HepG2 (cell line): ENCODE data around the gene TLR5. TPM values are rescaled to one million over a fixed set of nuclear protein-coding genes. Genes with fewer than 3 reads are reported as not detected.

Source experiments
- CAMTA2 ChIP-seq: sonication (generic); formaldehyde crosslinking; IDR thresholded peaks from 2 replicates; pipeline ENCODE4 v1.4.0; 2020; ENCODE audit warnings: mild to moderate bottlenecking, missing genetic modification reagents, borderline replicate concordance
- MAZ ChIP-seq, 2 experiments: sonication (generic) in 1 of 2; formaldehyde crosslinking in 1 of 2; IDR thresholded peaks; 2 replicates each; pipeline versions ENCODE4 v1.5.0 to v1.6.1; 2012 to 2020; ENCODE audit warnings: low read depth in 2 of 2, mild to moderate bottlenecking in 2 of 2, borderline replicate concordance in 1 of 2, improper control_type of control experiment in 1 of 2, low read length in 1 of 2, missing genetic modification reagents in 1 of 2, moderate library complexity in 1 of 2
- MIER3 ChIP-seq: IDR thresholded peaks from 2 replicates; pipeline ENCODE4 v1.6.1; 2016; ENCODE audit warnings: missing compliant biosample characterization, borderline replicate concordance
- ONECUT2 ChIP-seq: sonication (generic); formaldehyde crosslinking; IDR thresholded peaks from 2 replicates; pipeline ENCODE4 v1.4.0; 2020; ENCODE audit warnings: missing genetic modification reagents
- PHB2 ChIP-seq: fragments of 450-650 bp; IDR thresholded peaks from 2 replicates; pipeline ENCODE4 v1.6.1; 2018; ENCODE audit not compliant: partially characterized antibody
- SIX4 ChIP-seq: sonication (generic); formaldehyde crosslinking; IDR thresholded peaks from 2 replicates; pipeline ENCODE4 v1.4.0; 2020; ENCODE audit warnings: missing genetic modification reagents
- ZNF121 ChIP-seq: sonication (generic); formaldehyde crosslinking; IDR thresholded peaks from 2 replicates; pipeline ENCODE4 v1.5.0; 2020; ENCODE audit warnings: mild to moderate bottlenecking, missing genetic modification reagents
- ZNF274 ChIP-seq: sonication (generic); formaldehyde crosslinking; IDR thresholded peaks from 2 replicates; pipeline ENCODE4 v1.5.1; 2020; ENCODE audit warnings: mild to moderate bottlenecking, missing genetic modification reagents
- ZNF354B ChIP-seq: sonication (generic); formaldehyde crosslinking; IDR thresholded peaks from 2 replicates; pipeline ENCODE4 v1.8.0; 2022; ENCODE audit warnings: mild to moderate bottlenecking, missing genetic modification reagents
- polyA plus RNA-seq, 8 experiments: library from polyadenylated mRNA; depleted of rRNA in 3 of 8; stranded (reverse) in 7 of 8; unstranded in 1 of 8; fragments of >200 nt; fragmentation: Illumina TruSeq in 4 of 8; extraction: Trizol in 4 of 8; gene quantifications; 2 replicates each; pipeline versions ENCODE4 v1.2.1 to v1.2.3, GENCODE V29; 2011 to 2016; ENCODE audit warnings: low read depth in 4 of 8, missing spikeins in 1 of 8, mixed read lengths in 1 of 8; ENCODE audit not compliant: insufficient read depth in 1 of 8
- total RNA-seq, 5 experiments: library from RNA; depleted of rRNA; stranded (reverse); fragments of >200 nt; fragmentation: Illumina TruSeq; extraction: Trizol; gene quantifications; 2 replicates each; pipeline ENCODE4 v1.2.3, GENCODE V29; 2016; ENCODE audit warnings: low read depth in 1 of 5
- TF ChIP-seq, protein P1 (sequence below): sonication (generic); formaldehyde crosslinking; IDR thresholded peaks from 2 replicates; pipeline ENCODE4 v1.4.0; 2020; ENCODE audit warnings: low read depth, mild to moderate bottlenecking, missing genetic modification reagents
- TF ChIP-seq, protein P2 (sequence below): sonication (generic); formaldehyde crosslinking; IDR thresholded peaks from 2 replicates; pipeline ENCODE4 v1.5.1; 2020; ENCODE audit warnings: mild to moderate bottlenecking, missing genetic modification reagents, moderate library complexity
- TF ChIP-seq, protein P3 (sequence below): IDR thresholded peaks from 2 replicates; pipeline ENCODE4 v1.6.1; 2016
- TF ChIP-seq, protein P4 (sequence below), 2 experiments: fragments of 450-650 bp in 1 of 2; sonication (generic) in 1 of 2; formaldehyde crosslinking in 1 of 2; IDR thresholded peaks; 2 replicates each; pipeline versions ENCODE4 v1.6.1 to v1.8.0; 2016 to 2022; ENCODE audit warnings: antibody characterized with exemption in 1 of 2, mild to moderate bottlenecking in 1 of 2, missing genetic modification reagents in 1 of 2
- TF ChIP-seq, protein P5 (sequence below): sonication (generic); formaldehyde crosslinking; IDR thresholded peaks from 2 replicates; pipeline ENCODE4 v1.4.0; 2020; ENCODE audit warnings: missing genetic modification reagents, mild to moderate bottlenecking, borderline replicate concordance

The TLR5 gene
- total and polyA plus RNA-seq, 2 of the 13 experiments (the other 11 are each of a cell fraction or from before 2014, with no cell fraction given), result not detected

DNA sequence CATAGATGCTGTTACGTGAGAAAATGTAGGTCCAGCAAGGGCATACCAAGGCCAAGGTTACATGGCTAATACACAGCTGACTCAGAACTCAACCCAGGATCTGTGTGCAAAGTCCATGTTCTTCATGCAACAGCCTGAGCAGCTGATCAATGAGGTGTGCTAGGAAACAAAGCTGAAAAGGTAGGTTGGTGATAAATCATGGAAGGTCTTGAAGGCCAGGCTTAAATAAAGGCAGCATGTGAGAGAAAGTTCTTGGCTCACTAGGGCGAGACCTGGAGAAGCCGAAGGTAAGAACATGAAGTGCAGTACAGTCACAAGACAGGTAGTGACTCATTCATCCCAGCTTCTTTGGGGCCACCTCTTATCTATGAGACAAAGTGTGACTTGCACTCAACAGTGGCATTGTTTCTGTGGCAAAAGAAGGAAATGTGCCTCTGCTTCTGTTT lies 33.4 kb downstream of the TLR5 start (continued):
- TF ChIP-seq, protein P1, sequence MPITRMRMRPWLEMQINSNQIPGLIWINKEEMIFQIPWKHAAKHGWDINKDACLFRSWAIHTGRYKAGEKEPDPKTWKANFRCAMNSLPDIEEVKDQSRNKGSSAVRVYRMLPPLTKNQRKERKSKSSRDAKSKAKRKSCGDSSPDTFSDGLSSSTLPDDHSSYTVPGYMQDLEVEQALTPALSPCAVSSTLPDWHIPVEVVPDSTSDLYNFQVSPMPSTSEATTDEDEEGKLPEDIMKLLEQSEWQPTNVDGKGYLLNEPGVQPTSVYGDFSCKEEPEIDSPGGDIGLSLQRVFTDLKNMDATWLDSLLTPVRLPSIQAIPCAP (CRISPR knock-in tag), result no peak
- TF ChIP-seq MIER3 (CRISPR knock-in tag) (peak; percentile 61; the same call in 1 of the 2 replicates), ZNF121 (CRISPR knock-in tag) (no peak), ZNF354B (CRISPR knock-in tag) (no peak), ONECUT2 (CRISPR knock-in tag) (no peak), MAZ (IDR thresholded peaks at IDR 0.05; ENCODE audit: borderline replicate concordance, low read depth, low read length) (no peak), MAZ (CRISPR knock-in tag; IDR thresholded peaks at IDR 0.05; ENCODE audit: low read depth) (no peak), SIX4 (no peak), PHB2 (no peak), CAMTA2 (CRISPR knock-in tag) (no peak), ZNF274 (no peak)
- TF ChIP-seq, protein P2, sequence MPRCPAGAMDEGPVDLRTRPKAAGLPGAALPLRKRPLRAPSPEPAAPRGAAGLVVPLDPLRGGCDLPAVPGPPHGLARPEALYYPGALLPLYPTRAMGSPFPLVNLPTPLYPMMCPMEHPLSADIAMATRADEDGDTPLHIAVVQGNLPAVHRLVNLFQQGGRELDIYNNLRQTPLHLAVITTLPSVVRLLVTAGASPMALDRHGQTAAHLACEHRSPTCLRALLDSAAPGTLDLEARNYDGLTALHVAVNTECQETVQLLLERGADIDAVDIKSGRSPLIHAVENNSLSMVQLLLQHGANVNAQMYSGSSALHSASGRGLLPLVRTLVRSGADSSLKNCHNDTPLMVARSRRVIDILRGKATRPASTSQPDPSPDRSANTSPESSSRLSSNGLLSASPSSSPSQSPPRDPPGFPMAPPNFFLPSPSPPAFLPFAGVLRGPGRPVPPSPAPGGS (CRISPR knock-in tag), result no peak
- TF ChIP-seq, protein P3, sequence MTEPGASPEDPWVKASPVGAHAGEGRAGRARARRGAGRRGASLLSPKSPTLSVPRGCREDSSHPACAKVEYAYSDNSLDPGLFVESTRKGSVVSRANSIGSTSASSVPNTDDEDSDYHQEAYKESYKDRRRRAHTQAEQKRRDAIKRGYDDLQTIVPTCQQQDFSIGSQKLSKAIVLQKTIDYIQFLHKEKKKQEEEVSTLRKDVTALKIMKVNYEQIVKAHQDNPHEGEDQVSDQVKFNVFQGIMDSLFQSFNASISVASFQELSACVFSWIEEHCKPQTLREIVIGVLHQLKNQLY (CRISPR knock-in tag), result no peak
- TF ChIP-seq, protein P4, sequence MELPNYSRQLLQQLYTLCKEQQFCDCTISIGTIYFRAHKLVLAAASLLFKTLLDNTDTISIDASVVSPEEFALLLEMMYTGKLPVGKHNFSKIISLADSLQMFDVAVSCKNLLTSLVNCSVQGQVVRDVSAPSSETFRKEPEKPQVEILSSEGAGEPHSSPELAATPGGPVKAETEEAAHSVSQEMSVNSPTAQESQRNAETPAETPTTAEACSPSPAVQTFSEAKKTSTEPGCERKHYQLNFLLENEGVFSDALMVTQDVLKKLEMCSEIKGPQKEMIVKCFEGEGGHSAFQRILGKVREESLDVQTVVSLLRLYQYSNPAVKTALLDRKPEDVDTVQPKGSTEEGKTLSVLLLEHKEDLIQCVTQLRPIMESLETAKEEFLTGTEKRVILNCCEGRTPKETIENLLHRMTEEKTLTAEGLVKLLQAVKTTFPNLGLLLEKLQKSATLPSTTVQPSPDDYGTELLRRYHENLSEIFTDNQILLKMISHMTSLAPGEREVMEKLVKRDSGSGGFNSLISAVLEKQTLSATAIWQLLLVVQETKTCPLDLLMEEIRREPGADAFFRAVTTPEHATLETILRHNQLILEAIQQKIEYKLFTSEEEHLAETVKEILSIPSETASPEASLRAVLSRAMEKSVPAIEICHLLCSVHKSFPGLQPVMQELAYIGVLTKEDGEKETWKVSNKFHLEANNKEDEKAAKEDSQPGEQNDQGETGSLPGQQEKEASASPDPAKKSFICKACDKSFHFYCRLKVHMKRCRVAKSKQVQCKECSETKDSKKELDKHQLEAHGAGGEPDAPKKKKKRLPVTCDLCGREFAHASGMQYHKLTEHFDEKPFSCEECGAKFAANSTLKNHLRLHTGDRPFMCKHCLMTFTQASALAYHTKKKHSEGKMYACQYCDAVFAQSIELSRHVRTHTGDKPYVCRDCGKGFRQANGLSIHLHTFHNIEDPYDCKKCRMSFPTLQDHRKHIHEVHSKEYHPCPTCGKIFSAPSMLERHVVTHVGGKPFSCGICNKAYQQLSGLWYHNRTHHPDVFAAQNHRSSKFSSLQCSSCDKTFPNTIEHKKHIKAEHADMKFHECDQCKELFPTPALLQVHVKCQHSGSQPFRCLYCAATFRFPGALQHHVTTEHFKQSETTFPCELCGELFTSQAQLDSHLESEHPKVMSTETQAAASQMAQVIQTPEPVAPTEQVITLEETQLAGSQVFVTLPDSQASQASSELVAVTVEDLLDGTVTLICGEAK (IDR thresholded peaks at IDR 0.05), result no peak
- TF ChIP-seq, protein P4 (CRISPR knock-in tag; IDR thresholded peaks at IDR 0.05), result no peak
- TF ChIP-seq, protein P5, sequence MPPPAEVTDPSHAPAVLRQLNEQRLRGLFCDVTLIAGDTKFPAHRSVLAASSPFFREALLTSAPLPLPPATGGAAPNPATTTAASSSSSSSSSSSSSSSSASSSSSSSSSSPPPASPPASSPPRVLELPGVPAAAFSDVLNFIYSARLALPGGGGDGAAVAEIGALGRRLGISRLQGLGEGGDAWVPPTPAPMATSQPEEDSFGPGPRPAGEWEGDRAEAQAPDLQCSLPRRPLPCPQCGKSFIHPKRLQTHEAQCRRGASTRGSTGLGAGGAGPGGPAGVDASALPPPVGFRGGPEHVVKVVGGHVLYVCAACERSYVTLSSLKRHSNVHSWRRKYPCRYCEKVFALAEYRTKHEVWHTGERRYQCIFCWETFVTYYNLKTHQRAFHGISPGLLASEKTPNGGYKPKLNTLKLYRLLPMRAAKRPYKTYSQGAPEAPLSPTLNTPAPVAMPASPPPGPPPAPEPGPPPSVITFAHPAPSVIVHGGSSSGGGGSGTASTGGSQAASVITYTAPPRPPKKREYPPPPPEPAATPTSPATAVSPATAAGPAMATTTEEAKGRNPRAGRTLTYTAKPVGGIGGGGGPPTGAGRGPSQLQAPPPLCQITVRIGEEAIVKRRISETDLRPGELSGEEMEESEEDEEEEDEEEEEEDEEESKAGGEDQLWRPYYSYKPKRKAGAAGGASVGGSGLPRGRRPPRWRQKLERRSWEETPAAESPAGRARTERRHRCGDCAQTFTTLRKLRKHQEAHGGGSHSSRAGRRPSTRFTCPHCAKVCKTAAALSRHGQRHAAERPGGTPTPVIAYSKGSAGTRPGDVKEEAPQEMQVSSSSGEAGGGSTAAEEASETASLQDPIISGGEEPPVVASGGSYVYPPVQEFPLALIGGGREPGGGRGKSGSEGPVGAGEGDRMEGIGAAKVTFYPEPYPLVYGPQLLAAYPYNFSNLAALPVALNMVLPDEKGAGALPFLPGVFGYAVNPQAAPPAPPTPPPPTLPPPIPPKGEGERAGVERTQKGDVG (CRISPR knock-in tag), result no peak
